Measurements from ENCODE around the gene CDC73. TPM values are rescaled to one million over a fixed set of nuclear protein-coding genes. Genes with fewer than 3 reads are reported as not detected.

CDC73 gene
- total and polyA plus RNA-seq, 9 of the 15 experiments (the other 6 are each of a cell fraction or from before 2014, with no cell fraction given): 19.0 to 61.7 (median 30.1) TPM

GRCh38 chr1:193079187-193079586 lies 42.6 kb upstream of the CDC73 start (continued):
- TF ChIP-seq NFIC (IDR thresholded peaks at IDR 0.05) (peak; percentile 46), DLX4 (CRISPR knock-in tag; IDR thresholded peaks at IDR 0.05) (no peak), ZNF75A (CRISPR knock-in tag; IDR thresholded peaks at IDR 0.05) (no peak), ZNF644 (tag; IDR thresholded peaks at IDR 0.05; ENCODE audit: low read depth) (no peak), CC2D1A (IDR thresholded peaks at IDR 0.05) (peak; percentile 12; the same call in 1 of the 2 replicates), MYNN (IDR thresholded peaks at IDR 0.05) (no peak), MYNN (CRISPR knock-in tag; IDR thresholded peaks at IDR 0.05) (no peak), U2AF2 (optimal IDR thresholded peaks at IDR 0.05; ENCODE audit: low read depth, low read length) (no peak), RUNX1 (IDR thresholded peaks at IDR 0.05; ENCODE audit: low read depth) (no peak), MAZ (CRISPR knock-in tag; conservative IDR thresholded peaks at IDR 0.05 in 1 of 2, IDR thresholded peaks at IDR 0.05 in 1 of 2) (no peak), ZBTB43 (CRISPR knock-in tag; IDR thresholded peaks at IDR 0.05) (no peak), PRPF4 (IDR thresholded peaks at IDR 0.05; ENCODE audit: insufficient read depth, low read depth, low read length, poor library complexity, severe bottlenecking) (no peak), ELF4 (CRISPR knock-in tag; IDR thresholded peaks at IDR 0.05) (no peak), MNT (conservative IDR thresholded peaks at IDR 0.05) (no peak), ZNF146 (CRISPR knock-in tag; IDR thresholded peaks at IDR 0.05; ENCODE audit: unreplicated experiment) (no peak), GTF3C2 (IDR thresholded peaks at IDR 0.05; ENCODE audit: borderline replicate concordance, extremely low read depth, insufficient read length) (no peak), BHLHE40 (IDR thresholded peaks at IDR 0.05; ENCODE audit: low read length) (no peak), JUN (IDR thresholded peaks at IDR 0.05; ENCODE audit: borderline replicate concordance, low read depth, low read length) (no peak), JUN (CRISPR knock-in tag; IDR thresholded peaks at IDR 0.05; ENCODE audit: borderline replicate concordance) (no peak), CCNT2 (IDR thresholded peaks at IDR 0.05; ENCODE audit: borderline replicate concordance, extremely low read depth, insufficient read length, low read depth, low read length) (no peak), ZNF639 (CRISPR knock-in tag; conservative IDR thresholded peaks at IDR 0.05 in 1 of 2, IDR thresholded peaks at IDR 0.05 in 1 of 2) (no peak), TAL1 (IDR thresholded peaks at IDR 0.05) (peak; percentile 71)
